ENCODE measurements around the gene CLDN7. TPM values are rescaled to one million over a fixed set of nuclear protein-coding genes. Genes with fewer than 3 reads are reported as not detected.

CLDN7 gene
- total RNA-seq, 2 donors from 2014 or later: 0.78 to 1.2 TPM

DNA sequence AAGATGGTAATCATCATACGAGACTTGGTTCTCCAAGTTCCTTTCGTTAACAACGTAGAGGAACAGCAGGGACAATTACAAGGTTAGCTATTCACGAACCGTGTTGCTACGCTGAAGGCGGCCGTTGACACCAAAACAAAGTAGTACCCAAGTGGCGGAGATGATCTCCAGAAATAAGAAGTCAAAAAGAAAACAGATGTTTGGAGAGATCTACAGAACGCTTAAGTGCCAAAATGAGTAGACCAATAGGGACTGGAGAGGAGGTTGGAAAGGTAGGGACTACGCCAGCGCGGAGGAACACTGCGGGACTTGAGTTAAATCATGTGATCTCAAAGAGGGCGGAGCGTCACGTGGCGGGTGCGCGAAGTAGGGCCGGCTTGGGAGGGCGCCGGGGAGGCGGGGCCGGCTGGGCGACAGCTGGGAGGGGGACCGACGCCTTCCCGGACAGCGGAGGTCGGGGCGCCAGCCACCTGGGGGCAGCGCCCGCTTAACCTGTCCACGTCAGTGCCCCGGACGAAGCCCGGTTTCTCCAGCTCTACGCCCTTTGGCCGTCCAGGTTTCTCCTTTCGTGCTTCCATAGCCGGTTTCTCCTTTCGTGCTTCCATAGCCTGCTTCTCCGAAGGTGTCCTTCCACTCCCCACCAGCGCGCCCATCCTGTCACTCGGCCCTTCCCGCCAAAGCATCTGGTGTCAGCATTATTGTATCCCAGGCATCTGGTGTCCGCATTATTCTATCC, 19.4 kb downstream of the CLDN7 start:
- peak overlapping the region; percentile 99 for H3K4me3 Mint-ChIP-seq
- H3K4me1 Mint-ChIP-seq: peaks cover 33% of the 10 kb centered on the region
- DNase-seq: peak; percentile 87 to 91 (median 91)
- H3K27me3 Mint-ChIP-seq: no peaks in the 10 kb centered on the region
- peak; percentile 55 for ATAC-seq
- H3K27ac Mint-ChIP-seq: peak overlapping the region; percentile 100
- peaks cover 8% of the 10 kb centered on the region for H3K36me3 Mint-ChIP-seq (ENCODE audit: low read depth)
- no peaks in the 10 kb centered on the region for H3K9me3 ChIP-seq (ENCODE audit: control insufficient read depth, low read length, poor library complexity, severe bottlenecking)

DNA sequence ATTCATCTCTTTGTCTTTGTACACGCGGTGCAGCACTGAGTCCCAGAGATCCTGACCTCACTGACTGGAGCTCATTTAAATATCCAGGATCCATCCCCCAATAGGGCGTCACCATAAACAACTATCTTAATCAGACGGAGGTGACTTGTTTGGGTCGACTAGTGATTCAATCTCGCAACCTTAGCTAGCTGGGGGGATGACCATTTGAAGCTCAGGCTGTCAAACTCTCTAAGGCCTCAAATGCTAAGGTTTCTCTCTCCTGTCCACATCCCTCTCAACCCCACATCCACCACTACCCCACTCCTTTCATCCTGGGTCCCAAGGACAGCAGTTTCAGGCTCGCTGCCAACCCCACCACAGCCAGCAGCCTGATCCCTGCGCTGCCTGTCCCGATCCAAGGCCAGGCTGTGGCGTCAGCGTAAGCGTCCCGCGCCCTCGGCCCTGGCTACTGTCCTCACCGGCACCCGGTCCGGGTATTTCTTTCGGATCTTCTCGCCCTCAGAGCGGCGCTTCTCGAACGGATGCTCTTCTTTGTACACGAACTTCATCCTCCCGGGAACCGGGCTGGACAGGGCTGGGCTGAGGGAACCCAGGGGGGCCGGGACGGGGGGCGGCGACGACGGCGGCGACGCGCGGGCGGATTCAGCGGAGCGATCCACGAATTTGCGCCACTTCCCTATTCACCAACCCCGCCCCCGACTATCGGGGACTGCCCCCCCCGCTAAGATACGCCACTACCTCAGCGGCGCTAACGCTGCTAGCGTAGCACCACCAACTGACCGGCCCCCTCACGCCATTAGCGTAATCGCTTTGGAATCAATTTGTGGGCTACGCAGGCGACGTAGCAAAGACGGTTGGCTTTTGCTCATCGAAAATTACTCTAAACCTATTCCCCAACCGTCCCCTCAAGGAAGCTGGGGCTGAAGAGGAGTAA, 20.2 kb downstream of the CLDN7 start, which contains the start of gene GABARAP:
TSS of gene GABARAP (minus strand) at position 667 of the 934 bp plus-strand sequence. CDS start at position 548, 119 bp downstream.
- peak within 1 kb of the TSS; percentile 99 for H3K4me3 Mint-ChIP-seq
- H3K4me1 Mint-ChIP-seq: peaks cover 38% of the 10 kb centered on the region
- ATAC-seq (peak; percentile 42), DNase-seq (peak; percentile 83 to 89 (median 87))
- H3K27ac Mint-ChIP-seq: peak within 1 kb of the TSS; percentile 100
- H3K9me3 ChIP-seq (ENCODE audit: control insufficient read depth, low read length, poor library complexity, severe bottlenecking): no peaks in the 10 kb centered on the region
- no peaks in the 10 kb centered on the region for H3K27me3 Mint-ChIP-seq
- H3K36me3 Mint-ChIP-seq (ENCODE audit: low read depth): peaks cover 9% of the 10 kb centered on the region

DNA sequence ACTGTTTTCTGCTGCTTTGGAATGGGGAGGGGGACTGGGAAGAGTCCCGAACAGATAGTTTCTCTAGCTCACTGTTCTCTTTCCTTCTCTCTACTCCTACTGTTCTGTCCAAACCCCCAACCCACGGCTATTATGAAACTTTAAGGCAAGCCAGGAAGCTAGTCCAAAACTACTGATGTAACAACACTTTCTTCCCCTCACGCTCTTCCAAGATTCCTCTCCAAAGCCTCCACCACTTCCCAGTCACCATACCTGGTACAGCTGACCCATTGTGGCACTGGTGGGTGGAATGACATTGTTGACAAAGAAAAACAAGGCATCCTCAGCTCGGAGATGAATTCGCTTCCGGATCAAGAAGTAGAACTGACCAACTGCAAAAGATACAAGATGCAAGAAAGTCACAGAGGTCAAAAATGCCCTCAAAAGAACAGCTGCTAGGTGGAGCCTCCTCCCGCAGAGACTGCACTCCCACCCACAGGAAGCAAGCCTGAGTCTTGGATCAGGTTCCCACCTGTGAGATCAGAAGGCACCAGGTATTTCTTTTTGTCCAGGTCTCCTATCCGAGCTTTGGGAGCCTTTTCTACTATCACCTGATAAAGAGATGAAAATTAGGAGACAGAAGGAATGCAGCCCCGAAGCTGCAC, 21.1 kb downstream of the CLDN7 start:
- ATAC-seq (no peak), DNase-seq (no peak)
- Mint-ChIP-seq H3K4me1 (peaks cover 43% of the 10 kb centered on the region), H3K27ac (peak overlapping the region; percentile 100), H3K4me3 (peak overlapping the region; percentile 99), H3K36me3 (ENCODE audit: low read depth) (peaks cover 9% of the 10 kb centered on the region), H3K27me3 (no peaks in the 10 kb centered on the region)
- no peaks in the 10 kb centered on the region for H3K9me3 ChIP-seq (ENCODE audit: control insufficient read depth, low read length, poor library complexity, severe bottlenecking)

DNA sequence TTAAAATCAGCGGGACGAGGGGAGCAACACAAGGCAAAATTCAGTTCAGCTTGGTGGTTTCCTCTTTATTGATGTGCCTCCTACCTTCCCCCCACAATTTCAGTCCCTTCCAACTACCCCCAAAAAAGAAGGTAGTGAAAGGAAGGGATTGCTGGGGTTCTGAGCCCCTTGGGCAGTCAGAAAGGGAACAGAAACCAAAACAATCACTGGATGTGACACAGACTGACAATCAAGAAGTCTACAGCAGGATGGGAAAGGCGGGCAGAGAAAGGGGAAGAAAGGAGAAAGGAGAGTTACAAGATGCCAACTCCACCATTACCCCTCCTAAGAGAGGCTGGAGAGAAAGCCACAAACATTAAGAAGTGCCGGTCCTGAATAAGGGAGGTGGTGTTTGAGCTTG, 21.9 kb downstream of the CLDN7 start:
- Mint-ChIP-seq H3K4me3 (peak overlapping the region; percentile 99), H3K27me3 (no peaks in the 10 kb centered on the region), H3K4me1 (peaks cover 48% of the 10 kb centered on the region), H3K36me3 (ENCODE audit: low read depth) (peaks cover 7% of the 10 kb centered on the region), H3K27ac (peak overlapping the region; percentile 100)
- no peak for DNase-seq
- no peak for ATAC-seq
- no peaks in the 10 kb centered on the region for H3K9me3 ChIP-seq (ENCODE audit: control insufficient read depth, low read length, poor library complexity, severe bottlenecking)

DNA sequence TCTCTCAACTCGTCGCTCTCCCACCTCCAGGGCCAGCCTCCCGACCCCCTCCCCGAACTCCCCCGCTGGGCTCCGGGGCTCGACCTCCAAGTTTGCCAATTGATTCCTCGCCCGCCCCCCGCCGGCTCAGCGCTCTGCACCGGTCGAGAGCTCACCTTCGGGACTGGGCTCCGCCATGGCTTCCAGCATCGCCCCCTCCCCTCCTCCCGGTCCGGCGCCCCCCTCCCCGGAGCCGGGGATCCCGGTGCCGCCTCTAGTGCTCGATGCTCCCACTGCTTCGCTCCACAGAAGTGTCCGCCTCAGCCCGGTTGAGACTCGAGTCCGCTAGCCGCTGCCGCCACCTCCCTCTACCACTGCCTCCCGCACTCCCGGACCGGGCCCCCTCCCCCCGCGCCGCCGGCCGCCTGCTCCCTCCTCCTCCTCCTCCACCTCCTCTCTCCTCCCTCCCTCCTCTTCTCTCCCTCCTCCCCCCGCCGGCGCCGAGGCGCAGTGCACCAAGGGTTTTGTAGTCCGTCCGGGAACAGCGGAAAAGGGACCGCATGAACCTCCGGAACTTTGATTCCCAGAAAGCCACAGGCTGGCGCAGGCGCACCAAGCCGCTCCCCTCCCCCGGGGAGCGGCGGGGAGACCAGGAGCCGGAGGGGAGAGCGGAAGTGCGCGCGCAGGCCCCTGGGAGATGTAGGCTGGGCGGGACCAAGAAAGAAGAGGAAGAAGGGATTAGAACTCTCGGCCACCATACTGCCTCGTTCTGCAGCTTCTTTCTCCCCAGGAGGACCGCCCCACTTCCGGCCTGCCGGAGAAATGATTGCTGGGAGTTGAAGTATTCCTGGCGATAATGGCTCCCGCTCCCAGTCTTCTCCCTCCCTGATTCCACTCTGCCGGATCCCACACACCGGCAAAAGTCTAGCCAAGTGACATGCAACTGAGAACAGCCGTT, 22.9 kb downstream of the CLDN7 start, which contains the start of gene PHF23:
TSS of gene PHF23 (minus strand) at position 367 of the 937 bp plus-strand sequence. CDS start at position 189, 178 bp downstream.
- Mint-ChIP-seq H3K4me1 (peaks cover 54% of the 10 kb centered on the region), H3K4me3 (peak within 1 kb of the TSS; percentile 99), H3K27ac (peak within 1 kb of the TSS; percentile 100), H3K36me3 (ENCODE audit: low read depth) (peaks cover 7% of the 10 kb centered on the region), H3K27me3 (no peaks in the 10 kb centered on the region)
- peak; percentile 92 to 96 (median 95) for DNase-seq
- H3K9me3 ChIP-seq (ENCODE audit: control insufficient read depth, low read length, poor library complexity, severe bottlenecking): no peaks in the 10 kb centered on the region
- peak; percentile 74 for ATAC-seq

DNA sequence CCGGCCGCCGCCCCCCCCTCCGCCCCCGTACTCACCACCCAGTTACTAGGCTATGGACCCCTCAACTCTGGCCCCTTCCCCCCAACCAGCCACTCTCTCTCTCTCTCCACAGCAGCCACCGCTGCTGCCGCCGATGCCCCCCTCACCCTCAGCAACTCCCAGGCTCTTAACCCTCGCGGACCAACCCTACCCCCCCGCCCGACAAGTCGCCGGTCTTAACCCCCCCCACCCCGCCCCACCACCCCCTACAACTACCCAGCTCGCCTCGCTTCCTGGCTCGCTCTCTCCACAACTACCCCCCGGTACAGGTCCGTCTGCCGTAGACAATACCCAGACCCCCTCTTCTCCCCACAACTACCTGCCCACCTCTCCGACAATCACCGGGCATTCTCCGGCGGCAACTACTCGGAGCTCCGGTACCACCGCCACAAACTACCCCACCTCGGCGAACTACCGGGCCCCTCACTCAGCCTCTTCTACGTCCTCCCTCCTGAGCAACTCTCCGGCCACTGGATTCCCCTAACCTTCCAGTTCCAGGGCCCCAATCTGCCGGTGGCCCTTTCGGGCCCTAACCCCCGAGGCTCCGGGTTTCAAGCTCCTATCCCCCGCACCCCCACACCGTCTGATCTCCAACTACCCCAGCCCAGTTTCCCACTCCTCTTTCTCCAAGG, 23.7 kb downstream of the CLDN7 start:
- peak in 1 of 3 donors; percentile 24 for DNase-seq
- peak overlapping the region; percentile 100 for H3K27ac Mint-ChIP-seq
- no peak for ATAC-seq
- no peaks in the 10 kb centered on the region for H3K9me3 ChIP-seq (ENCODE audit: control insufficient read depth, low read length, poor library complexity, severe bottlenecking)
- H3K4me1 Mint-ChIP-seq: peaks cover 58% of the 10 kb centered on the region
- peak overlapping the region; percentile 99 for H3K4me3 Mint-ChIP-seq
- H3K36me3 Mint-ChIP-seq (ENCODE audit: low read depth): peaks cover 7% of the 10 kb centered on the region
- H3K27me3 Mint-ChIP-seq: no peaks in the 10 kb centered on the region

DNA sequence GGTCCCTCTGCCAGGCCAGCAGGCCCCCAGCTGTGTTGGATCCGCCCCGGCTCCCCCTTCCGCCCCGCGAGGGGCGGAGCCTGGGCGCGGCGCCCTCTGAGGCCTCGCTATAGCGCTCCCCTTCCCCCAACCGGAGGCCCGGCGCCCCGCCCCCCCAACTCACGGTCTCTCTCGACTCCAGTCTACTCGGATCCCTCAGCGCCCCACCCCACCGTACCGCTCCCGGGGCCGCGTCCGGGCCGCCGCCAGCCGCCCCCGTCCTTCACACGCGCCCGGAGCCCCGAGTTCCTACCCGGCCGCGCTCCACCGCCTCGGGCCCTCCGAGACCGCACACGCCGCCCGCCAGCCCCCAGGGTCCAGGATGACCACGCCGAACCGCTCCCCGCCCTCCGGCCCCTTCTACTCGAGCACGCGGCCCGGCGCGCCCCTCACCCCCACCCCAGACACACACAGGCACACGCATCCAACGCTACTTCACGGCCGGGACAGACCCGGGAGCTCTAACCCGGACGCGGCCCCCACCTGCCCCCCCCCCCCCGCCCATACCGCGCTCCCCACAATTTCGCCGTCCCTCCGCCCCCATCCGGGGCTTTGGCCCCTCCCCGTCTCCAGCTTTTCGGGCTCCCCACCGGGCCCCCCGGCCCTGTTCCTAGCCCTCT, 24.4 kb downstream of the CLDN7 start:
- DNase-seq: peak; percentile 52 to 73 (median 72)
- ATAC-seq: peak; percentile 21
- Mint-ChIP-seq H3K4me3 (peak overlapping the region; percentile 99), H3K27me3 (no peaks in the 10 kb centered on the region), H3K27ac (peak overlapping the region; percentile 100), H3K36me3 (ENCODE audit: low read depth) (peaks cover 7% of the 10 kb centered on the region), H3K4me1 (peaks cover 59% of the 10 kb centered on the region)
- H3K9me3 ChIP-seq (ENCODE audit: control insufficient read depth, low read length, poor library complexity, severe bottlenecking): no peaks in the 10 kb centered on the region

DNA sequence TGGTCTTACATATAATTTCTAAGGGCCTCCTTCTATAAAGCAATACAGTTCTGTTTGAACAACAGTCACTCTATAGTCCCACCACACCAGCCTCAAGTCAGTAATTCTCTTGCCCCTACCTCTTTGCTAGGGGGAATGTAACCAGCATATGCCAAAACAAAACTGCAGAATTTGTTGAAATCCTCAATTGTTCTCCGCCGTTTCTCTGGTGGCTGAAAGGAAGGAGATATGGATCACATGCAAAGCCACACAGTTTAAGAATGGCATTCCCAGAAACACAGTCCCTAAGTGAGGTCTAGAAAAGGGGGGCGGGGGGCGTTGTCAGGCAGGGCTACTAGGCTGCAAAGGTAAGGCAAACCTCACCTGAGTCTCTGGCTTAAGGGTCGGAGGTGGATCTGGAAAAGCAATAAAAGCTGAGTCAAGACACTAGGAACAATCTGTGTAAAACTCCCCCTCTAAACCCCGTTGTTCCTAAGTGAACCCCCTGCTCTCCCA, 25.0 kb downstream of the CLDN7 start:
- Mint-ChIP-seq H3K4me1 (peaks cover 59% of the 10 kb centered on the region), H3K36me3 (ENCODE audit: low read depth) (peaks cover 7% of the 10 kb centered on the region), H3K27me3 (no peaks in the 10 kb centered on the region), H3K4me3 (peak overlapping the region; percentile 99), H3K27ac (peak overlapping the region; percentile 100)
- no peaks in the 10 kb centered on the region for H3K9me3 ChIP-seq (ENCODE audit: control insufficient read depth, low read length, poor library complexity, severe bottlenecking)
- ATAC-seq: no peak
- no peak for DNase-seq

DNA sequence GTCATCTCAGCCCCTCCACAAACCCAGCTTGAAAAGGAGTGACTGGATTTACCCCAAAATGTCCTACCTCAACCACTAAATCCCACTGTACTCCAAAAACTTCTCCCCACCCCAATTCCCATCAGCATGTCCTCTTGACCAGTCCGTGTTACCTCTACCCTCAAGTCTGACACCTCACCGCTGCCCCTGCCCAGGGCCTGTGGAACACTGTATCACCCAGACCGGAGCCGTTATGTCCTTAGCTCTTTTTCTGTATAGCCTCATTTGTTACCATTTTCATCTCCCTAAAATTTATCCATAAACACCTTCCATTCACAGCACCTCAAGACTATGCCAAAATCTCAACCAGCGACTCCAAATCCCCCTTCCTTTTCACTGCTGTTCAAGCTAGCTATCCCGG, 25.5 kb downstream of the CLDN7 start:
- peaks cover 9% of the 10 kb centered on the region for H3K36me3 Mint-ChIP-seq (ENCODE audit: low read depth)

DNA sequence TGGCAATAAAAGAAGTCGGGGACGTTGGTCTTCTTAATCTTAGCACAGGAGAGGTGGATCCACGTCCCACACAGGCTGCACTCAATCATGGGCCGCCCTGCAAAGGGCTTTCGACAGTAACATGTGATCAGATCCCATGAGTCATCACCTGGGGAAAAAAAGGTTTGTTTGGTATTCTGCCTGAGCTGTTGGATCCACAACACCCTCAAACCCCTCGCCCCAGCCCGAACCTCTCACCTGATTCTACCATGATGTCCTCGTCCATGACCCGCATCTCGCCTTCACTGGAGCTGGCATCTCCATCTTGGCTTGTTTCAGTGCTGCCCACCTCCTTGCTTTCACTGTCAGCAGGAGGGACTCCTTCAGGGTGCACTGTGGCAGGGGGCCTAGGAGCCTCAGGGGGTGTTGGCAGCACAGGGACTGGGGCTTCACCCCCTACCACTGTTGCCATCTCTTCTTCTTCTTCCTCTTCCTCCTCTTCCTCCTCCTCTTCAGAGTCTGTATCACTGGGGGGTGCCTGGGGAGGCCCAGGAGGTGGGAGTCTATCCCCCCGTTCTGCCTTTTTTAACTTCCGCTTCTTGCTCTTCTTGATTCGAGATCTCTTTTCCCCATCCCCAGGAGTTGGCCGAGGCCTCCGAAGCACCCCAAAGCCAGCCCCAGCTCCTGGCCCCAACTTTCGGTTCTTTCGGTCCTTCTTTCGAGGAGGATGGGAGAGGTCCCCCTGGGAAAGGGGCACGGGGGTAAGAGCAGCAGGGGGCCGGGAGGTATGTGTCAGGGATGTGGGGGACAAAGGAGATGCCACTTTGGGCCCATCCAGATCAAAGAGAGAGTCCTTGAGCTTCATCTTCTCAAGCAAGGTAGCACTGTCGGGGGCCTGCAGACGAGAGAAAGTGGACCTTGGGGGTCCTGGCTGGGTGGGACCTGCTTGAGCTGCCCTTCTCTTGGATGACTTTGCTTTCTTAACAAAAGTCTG, 26.3 kb downstream of the CLDN7 start:
- ATAC-seq (no peak), DNase-seq (no peak)
- H3K4me1 Mint-ChIP-seq: peaks cover 50% of the 10 kb centered on the region
- H3K27me3 Mint-ChIP-seq: no peaks in the 10 kb centered on the region
- H3K36me3 Mint-ChIP-seq (ENCODE audit: low read depth): peaks cover 9% of the 10 kb centered on the region
- peak overlapping the region; percentile 100 for H3K27ac Mint-ChIP-seq
- no peaks in the 10 kb centered on the region for H3K9me3 ChIP-seq (ENCODE audit: control insufficient read depth, low read length, poor library complexity, severe bottlenecking)
- peak overlapping the region; percentile 53 for H3K4me3 Mint-ChIP-seq

More for the DNA sequence above, 25.5 kb downstream of the CLDN7 start:
- Mint-ChIP-seq H3K4me3 (peak overlapping the region; percentile 99), H3K27me3 (no peaks in the 10 kb centered on the region), H3K27ac (peak overlapping the region; percentile 100), H3K4me1 (peaks cover 59% of the 10 kb centered on the region)
- ATAC-seq: no peak
- H3K9me3 ChIP-seq (ENCODE audit: control insufficient read depth, low read length, poor library complexity, severe bottlenecking): no peaks in the 10 kb centered on the region
- no peak for DNase-seq
